HG03064 (cell line): ENCODE results near the gene CNTD1.
"Not testable (repeated sequence)": the region's sequence is repeated elsewhere in the genome, so short reads cannot be mapped to it uniquely, and the experiment has no call there.

ENCODE experiments used
- ATAC-seq: cut with Tn5 transposase; IDR thresholded peaks from one replicate; pipeline ENCODE4 v1.9.1; 2021; ENCODE audit warnings: low read depth; ENCODE audit not compliant: unreplicated experiment

Gene CNTD1

DNA sequence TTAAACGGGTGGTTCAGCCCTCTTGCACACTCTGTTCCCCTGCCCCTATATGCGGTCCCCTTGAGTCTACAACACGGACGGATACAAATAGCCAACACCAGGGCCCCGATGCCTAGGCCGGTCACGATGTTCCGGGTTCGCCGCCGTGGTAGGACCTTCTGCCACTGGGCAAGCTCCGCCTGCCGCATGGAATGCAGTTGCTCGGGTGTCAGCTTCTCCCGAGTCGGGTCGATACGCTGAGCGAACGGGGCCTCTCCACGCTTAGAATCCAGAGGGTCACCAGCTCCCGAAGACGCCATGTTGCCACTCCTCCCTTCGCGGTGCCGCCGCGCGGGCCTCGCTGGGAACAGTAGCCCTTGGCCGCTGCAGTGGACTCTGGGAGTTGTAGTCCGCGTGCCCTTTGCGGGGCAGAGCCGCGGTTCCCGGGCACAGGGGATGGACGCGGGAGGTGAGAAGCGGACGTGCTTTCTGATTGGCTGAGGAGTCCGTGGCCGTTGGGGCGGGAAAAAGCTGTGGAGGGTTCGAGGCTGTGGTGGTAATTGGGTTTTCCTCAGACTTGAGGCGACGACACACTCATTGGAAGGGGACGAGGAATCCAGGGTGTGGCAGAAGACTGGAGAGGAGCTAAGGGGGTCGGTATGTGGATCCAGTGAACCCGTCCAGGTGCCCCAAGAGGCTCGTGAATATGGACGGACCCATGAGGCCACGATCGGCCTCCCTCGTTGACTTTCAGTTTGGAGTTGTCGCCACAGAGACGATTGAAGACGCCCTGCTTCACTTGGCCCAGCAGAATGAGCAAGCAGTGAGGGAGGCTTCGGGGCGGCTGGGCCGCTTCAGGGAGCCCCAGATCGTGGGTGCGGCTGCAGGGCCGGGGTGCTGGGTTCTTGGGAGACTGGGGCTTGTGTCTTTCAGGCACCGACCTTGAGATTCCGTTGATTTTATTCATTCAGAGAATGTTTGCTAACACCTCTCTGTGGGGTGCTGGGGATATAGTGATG, at the start of gene CNTD1, which contains the start of gene COA3:
TSS of gene CNTD1 (plus strand) at position 479 of the 998 bp plus-strand sequence. CDS start at position 686, 207 bp downstream.
TSS of gene COA3 (minus strand) at position 322 of the 998 bp plus-strand sequence. CDS start at position 299, 23 bp downstream.
- no peak for ATAC-seq

GRCh38 chr17:42748908-42749798, 49.5 kb upstream of the CNTD1 start:
- no peak for ATAC-seq

GRCh38 chr17:42750739-42751344, 47.8 kb upstream of the CNTD1 start:
- ATAC-seq: no peak

DNA sequence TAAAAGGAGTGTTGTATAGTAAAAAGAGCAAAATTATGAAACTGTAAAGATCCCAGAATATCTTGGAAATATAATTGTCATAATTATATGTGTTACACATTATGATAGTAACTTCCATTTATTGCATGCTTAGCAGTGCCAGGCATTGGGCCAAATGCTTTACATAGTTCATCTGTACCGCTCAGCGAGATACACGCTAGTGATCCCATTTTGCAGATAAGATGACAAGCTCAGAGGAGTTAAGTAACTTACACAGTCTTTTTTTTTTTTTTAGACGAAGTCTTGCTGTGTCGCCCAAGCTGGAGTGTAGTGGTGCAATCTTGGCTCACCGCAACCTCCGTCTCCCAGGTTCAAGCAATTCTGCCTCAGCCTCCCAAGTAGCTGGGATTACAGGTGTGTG, 47.0 kb upstream of the CNTD1 start:
- no peak for ATAC-seq

DNA sequence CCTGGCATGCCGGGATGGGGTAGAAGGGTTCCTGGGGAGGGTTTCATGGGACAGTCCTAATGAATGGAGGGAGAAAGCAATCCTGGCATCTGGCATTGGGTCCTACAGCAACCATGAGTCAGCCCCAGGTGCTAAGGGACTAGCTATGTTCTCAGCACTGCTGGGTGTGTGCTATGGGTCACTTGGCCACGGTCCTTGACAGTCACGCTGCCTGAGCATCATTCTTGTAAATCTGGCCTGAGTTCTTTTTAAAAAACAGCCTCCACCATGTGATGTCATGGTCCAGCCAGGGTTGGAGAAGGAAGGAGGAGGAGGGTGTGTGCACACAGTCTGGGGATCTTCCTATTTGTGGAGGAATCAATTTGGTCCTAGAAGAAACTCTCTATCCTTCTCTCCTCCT, 43.9 kb upstream of the CNTD1 start:
- no peak for ATAC-seq

- ATAC-seq: no peak
These were observed 38.5 kb upstream of the CNTD1 start for GRCh38 chr17:42759982-42760651.

GRCh38 chr17:42760652-42761581, 37.7 kb upstream of the CNTD1 start, which contains the start of gene RAMP2:
Gene RAMP2, plus strand, starts transcription at chr17:42761227. Its CDS starts 35 bp downstream, at chr17:42761262.
- no peak for ATAC-seq

GRCh38 chr17:42761638-42762037, 37.0 kb upstream of the CNTD1 start:
- no peak for ATAC-seq

DNA sequence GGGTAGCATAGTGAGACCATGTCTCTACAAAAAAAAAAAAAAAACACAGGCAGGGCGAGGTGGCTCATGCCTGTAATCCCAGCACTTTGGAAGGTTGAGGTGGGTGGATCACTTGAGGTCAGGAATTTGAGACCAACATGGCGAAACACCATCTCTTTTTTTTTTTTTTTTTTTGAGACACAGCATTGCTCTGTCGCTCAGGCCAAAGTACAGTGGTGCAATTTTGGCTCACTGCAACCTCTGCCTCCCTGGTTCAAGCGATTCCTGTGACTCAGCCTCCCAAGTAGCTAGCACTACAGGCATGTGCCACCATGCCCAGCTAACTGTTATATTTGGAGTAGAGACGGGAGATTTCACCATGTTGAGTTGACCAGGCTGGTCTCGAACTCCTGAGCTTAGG, 32.5 kb upstream of the CNTD1 start:
- ATAC-seq: no peak

- no peak for ATAC-seq
These were observed 31.1 kb upstream of the CNTD1 start for GRCh38 chr17:42767512-42767911.

DNA sequence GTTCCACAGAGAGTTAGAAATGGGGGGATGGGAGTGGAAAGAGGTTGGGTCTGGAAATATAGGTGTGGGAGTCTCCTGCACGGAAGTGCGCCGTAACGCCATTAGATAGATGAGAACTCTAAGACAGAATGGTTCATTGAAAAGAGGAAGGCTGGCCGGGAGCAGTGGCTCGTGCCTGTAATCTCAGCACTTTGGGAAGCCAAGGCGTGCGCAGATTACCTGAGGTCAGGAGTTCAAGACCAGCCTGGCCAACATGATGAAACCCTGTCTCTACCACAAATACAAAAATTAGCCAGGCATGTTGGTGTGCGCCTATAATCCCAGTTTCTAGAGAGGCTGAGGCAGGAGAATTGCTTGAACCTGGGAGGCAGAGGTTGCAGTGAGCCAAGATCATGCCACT, 30.7 kb upstream of the CNTD1 start:
- ATAC-seq: not testable (repeated sequence)

- not testable (repeated sequence) for ATAC-seq
These were observed 28.7 kb upstream of the CNTD1 start for GRCh38 chr17:42769964-42770363.

DNA sequence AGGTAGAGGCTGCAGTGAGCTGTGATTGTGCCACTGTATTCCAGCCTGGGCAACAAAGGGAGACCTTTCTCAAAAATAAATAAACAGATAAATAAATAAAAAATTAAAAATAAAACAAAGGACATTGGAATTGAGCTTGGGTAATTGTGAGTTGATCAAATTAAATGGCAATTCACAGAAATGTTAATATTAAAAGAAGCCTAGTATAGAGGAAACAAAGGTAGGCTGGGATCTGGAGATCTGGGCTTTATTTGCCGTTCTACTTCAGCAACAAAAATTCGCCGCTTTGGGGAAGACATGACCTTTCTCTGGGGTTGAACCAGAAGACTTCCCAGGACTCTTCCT, 25.7 kb upstream of the CNTD1 start:
- ATAC-seq: no peak

- ATAC-seq: no peak
These were observed 25.2 kb upstream of the CNTD1 start, which contains the start of gene VPS25 for GRCh38 chr17:42773290-42774035. Gene VPS25, plus strand, starts transcription at chr17:42773449. Its CDS starts 27 bp downstream, at chr17:42773476.

- no peak for ATAC-seq
These were observed 24.5 kb upstream of the CNTD1 start for GRCh38 chr17:42774066-42774745.

GRCh38 chr17:42775534-42776098, 23.0 kb upstream of the CNTD1 start:
- ATAC-seq: no peak

GRCh38 chr17:42778570-42778969, 20.1 kb upstream of the CNTD1 start:
- ATAC-seq: no peak
